ENCODE measurements around the gene PTPRA.

PTPRA gene

GRCh38 chr20:2849529-2849928 lies 23.8 kb upstream of the PTPRA start:
- no peak for DNase-seq (ENCODE audit: low read depth in 2 of 2)

- DNase-seq (ENCODE audit: low read depth in 2 of 2): no peak
Observed at GRCh38 chr20:2851086-2851485, 22.2 kb upstream of the PTPRA start.

- DNase-seq (ENCODE audit: low read depth in 2 of 2): no peak
Observed at GRCh38 chr20:2858591-2858990, 14.7 kb upstream of the PTPRA start.

GRCh38 chr20:2859330-2860121 lies 13.8 kb upstream of the PTPRA start:
- DNase-seq (ENCODE audit: low read depth in 2 of 2): no peak

GRCh38 chr20:2864626-2865025 lies 8.7 kb upstream of the PTPRA start:
- no peak for DNase-seq (ENCODE audit: low read depth in 2 of 2)

- no peak for DNase-seq (ENCODE audit: low read depth in 2 of 2)
Observed at GRCh38 chr20:2865101-2865500, 8.2 kb upstream of the PTPRA start.

- DNase-seq (ENCODE audit: low read depth in 2 of 2): peak in 1 of 2 donors; percentile 54
Observed at GRCh38 chr20:2865630-2866029, 7.7 kb upstream of the PTPRA start.

- no peak for DNase-seq (ENCODE audit: low read depth in 2 of 2)
Observed at GRCh38 chr20:2866236-2866635, 7.0 kb upstream of the PTPRA start.

GRCh38 chr20:2867081-2867864 lies 6.0 kb upstream of the PTPRA start:
- DNase-seq (ENCODE audit: low read depth in 2 of 2): no peak

- no peak for DNase-seq (ENCODE audit: low read depth in 2 of 2)
Observed at GRCh38 chr20:2869381-2869780, 3.9 kb upstream of the PTPRA start.

GRCh38 chr20:2871111-2871465 lies 2.2 kb upstream of the PTPRA start:
- no peak for DNase-seq (ENCODE audit: low read depth in 2 of 2)

- DNase-seq (ENCODE audit: low read depth in 2 of 2): no peak
Observed at GRCh38 chr20:2871661-2872458, 1.4 kb upstream of the PTPRA start.

GRCh38 chr20:2872459-2873009 lies 747 bp upstream of the PTPRA start:
- DNase-seq (ENCODE audit: low read depth in 2 of 2): peak; percentile 51 to 53

- no peak for DNase-seq (ENCODE audit: low read depth in 2 of 2)
Observed at GRCh38 chr20:2873747-2874041, 413 bp downstream of the PTPRA start.

- DNase-seq (ENCODE audit: low read depth in 2 of 2): no peak
Observed at GRCh38 chr20:2874456-2874855, 1.2 kb downstream of the PTPRA start.

GRCh38 chr20:2875690-2876203 lies 2.5 kb downstream of the PTPRA start:
- DNase-seq (ENCODE audit: low read depth in 2 of 2): no peak

- DNase-seq (ENCODE audit: low read depth in 2 of 2): no peak
Observed at GRCh38 chr20:2878515-2878914, 5.2 kb downstream of the PTPRA start.

GRCh38 chr20:2879146-2879545 lies 5.9 kb downstream of the PTPRA start:
- DNase-seq (ENCODE audit: low read depth in 2 of 2): no peak

- no peak for DNase-seq (ENCODE audit: low read depth in 2 of 2)
Observed at GRCh38 chr20:2880650-2881049, 7.4 kb downstream of the PTPRA start.

- no peak for DNase-seq (ENCODE audit: low read depth in 2 of 2)
Observed at GRCh38 chr20:2883726-2884637, 10.7 kb downstream of the PTPRA start.

GRCh38 chr20:2887715-2888114 lies 14.4 kb downstream of the PTPRA start:
- DNase-seq (ENCODE audit: low read depth in 2 of 2): no peak
